ENCODE results near the gene SPOCK2. TPM values are rescaled to one million over a fixed set of nuclear protein-coding genes. Genes with fewer than 3 reads are reported as not detected.

SPOCK2 gene
- total RNA-seq, 1 experiment from 2014 or later: 1.1 TPM

GRCh38 chr10:72092987-72093386 lies 4.6 kb upstream of the SPOCK2 start:
- no peaks in the 10 kb centered on the region for H3K36me3 ChIP-seq (ENCODE audit: control insufficient read depth in 1 of 2, insufficient read depth in 2 of 2, low read length in 2 of 2)
- no peak overlapping the region for H3K4me3 ChIP-seq (replicated peaks in 1 of 2; ENCODE audit: low read depth in 1 of 2, low read length in 2 of 2)
- POLR2A ChIA-PET: no interaction called here
- RAD21 ChIA-PET (ENCODE audit: low non-redundant PET in 1 of 2, low total read pairs in 2 of 2, uncharacterized antibody in 2 of 2, unreplicated experiment in 2 of 2): no interaction called here
- intact Hi-C loops (cut with micrococcal nuclease): no loop called here
- no peak overlapping the region for H3K9ac ChIP-seq (ENCODE audit: low read length)
- H3K4me2 ChIP-seq (ENCODE audit: low read length): no peak overlapping the region
- ATAC-seq (no peak; the same call in 1 of the 2 replicates), DNase-seq (ENCODE audit: low read depth, low spot score) (no peak)
- TF ChIP-seq CEBPB (IDR thresholded peaks at IDR 0.05; ENCODE audit: low read depth) (no peak), ATF3 (IDR thresholded peaks at IDR 0.05) (no peak), RAD21 (IDR thresholded peaks at IDR 0.05; ENCODE audit: low read depth) (no peak), ZFX (IDR thresholded peaks at IDR 0.05) (no peak), CTCF (IDR thresholded peaks at IDR 0.05 in 2 of 3, conservative IDR thresholded peaks at IDR 0.05 in 1 of 3; ENCODE audit: borderline replicate concordance in 1 of 3, insufficient read depth in 1 of 3, low read depth in 2 of 3, low read length in 2 of 3) (no peak), ELF1 (IDR thresholded peaks at IDR 0.05; ENCODE audit: borderline replicate concordance, low read depth) (no peak), SP1 (IDR thresholded peaks at IDR 0.05; ENCODE audit: low read depth) (no peak), TCF7L2 (IDR thresholded peaks at IDR 0.05; ENCODE audit: borderline replicate concordance, extremely low read depth, insufficient read depth, insufficient read length) (no peak), YY1 (IDR thresholded peaks at IDR 0.05; ENCODE audit: extremely low read depth, insufficient replicate concordance, low read depth, low read length) (no peak), CBX3 (IDR thresholded peaks at IDR 0.05; ENCODE audit: low read depth) (no peak)
- H4K20me1 ChIP-seq (ENCODE audit: insufficient read depth): no peaks in the 10 kb centered on the region
- no peak overlapping the region for H3K27ac ChIP-seq (ENCODE audit: low read depth, low read length)
- no peaks in the 10 kb centered on the region for H3K9me2 ChIP-seq (ENCODE audit: insufficient read depth)
- no TSS peak for BruUV-seq (replicated peaks)
- H3K9me3 ChIP-seq (ENCODE audit: control insufficient read depth in 1 of 2, insufficient read depth in 1 of 2, low read depth in 1 of 2, low read length in 2 of 2): no peaks in the 10 kb centered on the region
- no peak overlapping the region for H2AFZ ChIP-seq (ENCODE audit: low read depth, low read length, poor library complexity, severe bottlenecking)
- CTCF ChIA-PET: no interaction called here
- H3K4me1 ChIP-seq (ENCODE audit: control insufficient read depth in 1 of 2, insufficient read depth in 2 of 2, low read length in 2 of 2): peaks cover 14 to 26% of the 10 kb centered on the region in 2 experiments
- no peaks in the 10 kb centered on the region for H3K27me3 ChIP-seq (ENCODE audit: insufficient read depth, low read length)
- no peaks in the 10 kb centered on the region for H3K79me2 ChIP-seq (ENCODE audit: insufficient read depth, low read length)
